ENCODE measurements around the gene HAL.
"Not testable (repeated sequence)": the region's sequence is repeated elsewhere in the genome, so short reads cannot be mapped to it uniquely, and the experiment has no call there.

Gene HAL

GRCh38 chr12:95977764-95978305, 18.3 kb downstream of the HAL start:
- no peak for DNase-seq (ENCODE audit: low read depth)

- peak; percentile 29 for DNase-seq (ENCODE audit: low read depth)
Measured at GRCh38 chr12:95976416-95976832, 19.7 kb downstream of the HAL start.

- DNase-seq (ENCODE audit: low read depth), result no peak
Measured at GRCh38 chr12:95975491-95975890, 20.7 kb downstream of the HAL start.

- DNase-seq (ENCODE audit: low read depth), result no peak
Measured at GRCh38 chr12:95974358-95974757, 21.8 kb downstream of the HAL start.

GRCh38 chr12:95972832-95973456, 23.2 kb downstream of the HAL start:
- DNase-seq (ENCODE audit: low read depth), result no peak

DNA sequence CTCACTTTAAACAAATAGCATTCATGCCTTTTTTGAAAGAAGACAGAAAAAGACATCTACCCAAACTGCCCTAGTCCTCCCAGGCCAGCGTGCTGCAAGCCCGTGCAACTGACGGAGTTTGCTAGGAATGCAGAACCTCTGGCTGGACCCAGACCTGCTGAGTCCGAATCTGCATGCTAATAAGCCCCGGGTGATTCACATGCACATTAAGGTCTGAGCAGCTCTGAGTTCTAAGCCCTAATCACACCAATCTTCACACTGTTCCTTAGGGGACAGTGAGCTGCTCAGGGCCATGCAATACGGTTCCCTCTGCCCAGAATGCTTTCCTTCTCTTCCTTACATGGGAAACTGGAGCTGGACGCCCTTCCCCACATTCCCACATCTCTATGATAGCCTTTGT, 25.2 kb downstream of the HAL start:
- DNase-seq (ENCODE audit: low read depth), result peak; percentile 12

DNA sequence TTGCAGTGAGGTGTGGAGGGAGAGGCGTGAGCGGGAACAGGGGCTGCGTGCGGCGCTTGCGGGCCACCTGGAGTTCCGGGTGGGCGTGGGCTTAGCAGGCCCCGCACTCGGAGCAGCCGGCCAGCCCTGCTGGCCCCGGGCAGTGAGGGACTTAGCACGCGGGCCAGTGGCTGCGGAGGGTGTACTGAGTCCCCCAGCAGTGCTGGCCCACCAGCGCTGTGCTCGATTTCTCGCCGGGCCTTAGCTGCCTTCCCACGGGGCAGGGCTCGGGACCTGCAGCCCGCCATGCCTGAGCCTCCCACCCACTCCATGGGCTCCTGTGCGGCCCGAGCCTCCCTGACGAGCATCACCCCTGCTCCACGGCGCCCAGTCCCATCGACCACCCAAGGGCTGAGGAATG, 27.0 kb downstream of the HAL start:
- not testable (repeated sequence) for DNase-seq (ENCODE audit: low read depth)

GRCh38 chr12:95967301-95967700, 28.8 kb downstream of the HAL start:
- no peak for DNase-seq (ENCODE audit: low read depth)

DNA sequence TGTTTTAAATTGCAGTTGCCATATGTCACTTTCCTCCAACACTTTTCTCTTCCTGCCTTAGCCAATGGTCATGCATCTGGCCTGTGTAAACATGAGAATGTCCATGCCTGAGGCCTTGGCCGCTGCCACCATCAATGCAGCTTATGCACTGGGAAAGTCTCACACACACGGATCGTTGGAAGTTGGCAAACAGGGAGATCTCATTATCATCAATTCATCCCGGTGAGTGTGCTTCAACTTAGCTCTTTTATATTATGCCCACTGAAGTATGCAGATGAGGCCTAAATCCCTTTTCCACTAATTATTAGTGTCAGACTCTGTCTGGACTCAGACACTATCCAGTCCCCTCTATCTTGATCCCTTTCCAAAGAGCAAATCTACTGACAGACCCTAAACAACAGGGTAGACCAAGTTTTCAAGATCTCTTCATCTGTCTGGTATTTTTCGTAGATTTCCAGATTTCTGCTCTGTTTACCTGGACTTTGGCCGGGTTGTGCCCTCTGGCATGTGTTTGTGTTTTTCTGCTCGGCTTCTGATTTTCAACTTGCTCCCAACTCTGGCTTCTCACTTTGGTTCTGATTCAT, 29.8 kb downstream of the HAL start:
- no peak for DNase-seq (ENCODE audit: low read depth)

- DNase-seq (ENCODE audit: low read depth), result no peak
Measured at GRCh38 chr12:95963096-95963495, 33.0 kb downstream of the HAL start.

GRCh38 chr12:95962222-95962621, 33.9 kb downstream of the HAL start:
- DNase-seq (ENCODE audit: low read depth), result no peak

DNA sequence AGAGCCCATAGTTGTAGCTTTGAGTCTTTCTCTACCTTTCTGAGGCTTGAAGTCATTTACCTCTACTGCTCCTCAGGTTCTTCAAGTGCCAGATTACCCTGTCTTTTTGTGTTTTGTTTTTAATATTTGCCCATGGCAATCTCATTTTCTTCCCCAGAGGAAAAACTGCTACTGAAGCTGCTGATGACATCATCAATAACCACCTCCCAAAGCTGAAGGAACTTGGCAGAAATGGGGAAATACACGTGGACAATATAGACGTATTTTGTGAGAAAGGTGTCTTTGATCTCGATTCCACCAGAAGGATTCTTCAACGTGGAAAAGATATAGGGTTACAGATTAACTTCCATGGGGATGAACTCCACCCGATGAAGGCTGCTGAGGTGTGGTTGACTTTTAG, 35.9 kb downstream of the HAL start:
- DNase-seq (ENCODE audit: low read depth), result no peak

- peak; percentile 7 for DNase-seq (ENCODE audit: low read depth)
Measured at GRCh38 chr12:95959107-95959506, 37.0 kb downstream of the HAL start.

- no peak for DNase-seq (ENCODE audit: low read depth)
Measured at GRCh38 chr12:95956557-95957145, 39.5 kb downstream of the HAL start.

GRCh38 chr12:95955549-95956159, 40.5 kb downstream of the HAL start:
- no peak for DNase-seq (ENCODE audit: low read depth)

DNA sequence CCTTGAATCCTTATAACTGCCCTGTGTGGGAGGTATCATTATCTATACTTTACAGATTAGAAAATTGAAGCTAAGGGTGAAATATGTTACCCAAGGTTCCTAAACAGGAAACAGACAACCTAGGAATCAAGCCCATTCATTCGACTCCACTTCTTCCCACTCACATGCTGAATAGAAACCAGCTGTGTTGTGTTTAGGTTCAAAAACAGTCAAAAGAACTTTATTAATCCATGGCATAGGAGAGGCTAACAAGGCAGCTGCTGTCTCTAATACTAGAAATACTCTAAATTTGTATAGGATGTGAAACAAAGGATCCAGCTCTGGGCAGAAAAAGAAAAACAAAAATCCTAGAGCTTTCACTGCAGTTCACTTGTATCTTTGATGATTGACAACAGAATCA, 43.1 kb downstream of the HAL start:
- DNase-seq (ENCODE audit: low read depth), result no peak

- no peak for DNase-seq (ENCODE audit: low read depth)
Measured at GRCh38 chr12:95951515-95951914, 44.6 kb downstream of the HAL start.

GRCh38 chr12:95949477-95950206, 46.5 kb downstream of the HAL start:
- no peak for DNase-seq (ENCODE audit: low read depth)

DNA sequence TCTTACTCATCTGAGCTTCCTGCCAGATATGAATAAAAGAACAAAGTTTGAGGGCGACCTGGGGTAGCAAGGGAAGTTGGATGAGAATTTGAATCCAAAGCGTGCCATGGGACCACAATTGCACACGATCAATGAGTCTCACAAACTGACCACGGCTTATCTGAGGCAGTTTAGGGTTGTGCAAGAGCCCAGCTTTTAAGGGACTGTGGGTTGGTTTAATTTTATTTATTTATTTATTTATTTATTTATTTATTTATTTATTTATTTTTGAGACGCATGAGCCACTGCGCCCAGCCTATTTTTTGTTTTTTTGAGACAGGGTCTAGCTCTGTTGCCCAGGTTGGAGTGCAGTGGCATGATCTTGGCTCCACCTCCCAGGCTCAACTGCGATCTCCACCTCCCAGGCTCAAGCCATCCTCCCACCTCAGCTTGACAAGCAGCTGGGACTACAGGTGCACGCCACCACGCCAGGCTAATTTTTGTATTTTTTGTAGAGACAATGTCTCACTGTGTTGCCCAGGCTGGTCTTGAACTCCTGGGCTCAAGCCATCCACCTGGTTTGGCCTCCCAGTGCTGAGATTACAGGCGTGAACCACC, 51.9 kb downstream of the HAL start:
- DNase-seq (ENCODE audit: low read depth), result no peak

GRCh38 chr12:95943330-95943842, 52.8 kb downstream of the HAL start, which contains the start of gene AMDHD1:
Gene AMDHD1, plus strand, starts transcription at chr12:95943331. Its CDS starts 68 bp downstream, at chr12:95943399.
- peak; percentile 45 for DNase-seq (ENCODE audit: low read depth)

DNA sequence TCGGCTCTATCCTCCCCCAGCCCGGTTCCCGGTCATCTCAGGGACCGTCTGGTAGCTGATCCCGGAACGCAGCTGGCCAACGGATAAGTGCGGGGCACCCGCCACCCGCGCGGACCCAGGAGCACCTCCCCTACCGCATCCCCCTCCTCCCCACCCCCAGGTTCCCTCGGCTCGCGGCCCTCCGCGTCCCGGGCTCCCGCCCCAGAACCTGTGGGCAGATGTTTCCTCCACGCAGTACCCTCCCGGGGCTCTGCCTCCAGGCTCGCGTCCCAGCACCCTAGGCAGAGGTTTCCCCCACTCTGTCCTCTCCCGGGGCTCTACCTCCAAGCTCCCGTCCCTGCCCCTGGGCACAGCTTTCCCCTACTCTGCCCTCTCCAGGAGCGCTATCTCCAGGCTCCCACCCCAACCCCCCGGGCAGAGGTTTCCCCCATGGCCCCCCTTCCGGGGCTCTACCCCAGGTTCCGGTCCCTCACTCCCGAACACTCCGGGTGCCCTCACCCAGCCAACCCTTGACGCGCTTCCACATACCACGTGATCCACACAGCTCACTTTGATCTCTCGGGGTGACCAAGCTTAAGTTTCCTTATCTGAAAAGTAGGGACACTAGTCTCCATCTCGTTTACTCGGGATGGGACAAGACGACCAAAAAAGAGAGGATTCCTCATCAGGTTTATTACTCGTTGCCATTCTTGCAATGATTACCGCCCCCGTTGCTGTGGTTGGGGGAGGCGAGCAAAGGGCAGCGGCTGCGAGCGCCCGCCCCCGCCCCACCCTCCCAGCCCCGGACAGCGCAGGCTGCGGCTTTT, 53.4 kb downstream of the HAL start, which contains the start of gene CCDC38:
CCDC38 (minus strand) TSS at position 91 of the 806 bp plus-strand sequence. CDS start 6,105 bp downstream, outside the sequence.
- DNase-seq (ENCODE audit: low read depth), result peak; percentile 74

Data from amniotic epithelial cell (primary cell).